SK-N-SH (cell line): ENCODE measurements around the gene MAD1L1.

Experiments used
- CTCF ChIP-seq: fragments of 200-600 bp; sonication (generic); IDR thresholded peaks from 2 replicates; pipeline ENCODE4 v1.6.1; 2017; ENCODE audit warnings: antibody characterized with exemption, mild to moderate bottlenecking, moderate library complexity
- FOXM1 ChIP-seq: IDR thresholded peaks from 2 replicates; pipeline ENCODE4 v1.4.0; 2012; ENCODE audit warnings: low read depth, mild to moderate bottlenecking
- JUND ChIP-seq: IDR thresholded peaks from 2 replicates; pipeline ENCODE4 v1.4.0; 2012
- RFX5 ChIP-seq: IDR thresholded peaks from 2 replicates; pipeline ENCODE4 v1.6.1; 2012; ENCODE audit warnings: mild to moderate bottlenecking, improper control_type of control experiment, low read length
- SIN3A ChIP-seq: IDR thresholded peaks from 2 replicates; pipeline ENCODE4 v1.6.1; 2012; ENCODE audit warnings: low read depth, mild to moderate bottlenecking, low read length, moderate library complexity, borderline replicate concordance
- TAF1 ChIP-seq: IDR thresholded peaks from 2 replicates; pipeline ENCODE4 v1.6.1; 2012; ENCODE audit warnings: low read depth, mild to moderate bottlenecking, low read length, moderate library complexity, borderline replicate concordance
- USF2 ChIP-seq: fragments of 150-350 bp; IDR thresholded peaks from 2 replicates; pipeline ENCODE4 v1.6.1; 2017; ENCODE audit warnings: antibody characterized with exemption, low read length, low read depth, borderline replicate concordance

DNA sequence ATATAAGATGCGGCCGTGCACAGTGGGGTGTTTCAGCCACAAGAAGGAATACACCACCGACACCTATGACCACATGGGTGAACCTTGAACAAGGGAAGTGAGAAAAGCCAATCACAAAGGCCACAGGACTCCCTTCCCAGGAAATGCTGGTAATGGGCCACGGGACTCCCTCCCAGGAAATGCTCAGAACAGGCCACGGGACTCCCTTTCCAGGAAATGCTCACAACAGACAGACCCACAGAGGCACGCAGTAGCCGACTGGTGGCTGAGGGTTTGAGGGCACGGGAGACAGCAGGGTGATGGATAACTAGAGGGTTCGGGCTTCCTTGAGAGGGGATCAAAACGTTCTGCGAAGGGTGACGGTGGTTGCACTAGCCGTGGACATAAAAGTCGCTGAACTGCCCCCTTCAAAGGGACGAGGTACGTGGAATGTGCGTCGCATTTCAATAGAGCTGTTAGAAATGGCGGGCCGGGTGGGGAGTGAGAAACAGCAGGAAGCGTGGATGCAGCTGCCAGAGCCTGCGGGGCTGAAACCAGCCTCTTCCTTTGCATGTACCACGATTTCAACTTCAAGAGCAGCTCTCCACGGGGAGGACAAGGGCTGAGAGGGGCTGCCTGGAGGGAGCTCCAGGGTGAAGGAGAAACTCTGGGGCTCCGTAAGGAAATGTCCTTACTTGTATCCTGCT, 288.7 kb downstream of the MAD1L1 start:
- TF ChIP-seq CTCF (no peak), JUND (no peak), USF2 (no peak), FOXM1 (no peak), RFX5 (no peak), TAF1 (no peak), SIN3A (no peak)
